Measurements from ENCODE around the gene EXOC4.

Gene EXOC4

DNA sequence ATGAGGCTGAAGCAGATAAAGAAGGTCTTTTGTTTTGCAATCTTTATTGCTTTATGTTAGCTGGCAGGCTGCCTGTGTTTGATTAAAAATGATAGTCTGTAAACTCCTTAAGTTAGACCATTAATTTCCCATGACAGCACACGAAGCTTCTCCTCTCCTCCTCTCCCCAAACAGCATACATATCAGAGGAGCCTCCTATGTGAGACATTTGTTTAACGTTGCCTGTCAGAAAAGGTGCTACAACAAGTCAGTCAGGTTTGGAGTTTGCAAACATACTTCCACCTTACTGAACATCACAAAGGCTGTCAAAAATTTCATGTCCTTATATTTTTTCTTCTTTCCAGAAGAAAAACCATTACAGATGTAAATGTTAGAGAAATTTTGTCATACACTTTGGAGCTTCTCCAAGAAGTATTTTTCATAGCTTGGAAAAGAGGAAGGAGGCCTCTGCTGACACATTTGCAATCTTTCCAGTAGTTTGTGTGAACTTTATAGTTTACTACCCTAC lies 393.1 kb downstream of the EXOC4 start:
- Histone ChIP-seq H3K27me3 (no peaks in the 10 kb centered on the region), H3K36me3 (no peaks in the 10 kb centered on the region), H3K4me3 (no peak overlapping the region), H3K27ac (no peak overlapping the region), H3K4me1 (peaks cover 0 to 27% (median 2%) of the 10 kb centered on the region in 4 donors), H3K9me3 (no peaks in the 10 kb centered on the region)
- TF ChIP-seq, protein P1, sequence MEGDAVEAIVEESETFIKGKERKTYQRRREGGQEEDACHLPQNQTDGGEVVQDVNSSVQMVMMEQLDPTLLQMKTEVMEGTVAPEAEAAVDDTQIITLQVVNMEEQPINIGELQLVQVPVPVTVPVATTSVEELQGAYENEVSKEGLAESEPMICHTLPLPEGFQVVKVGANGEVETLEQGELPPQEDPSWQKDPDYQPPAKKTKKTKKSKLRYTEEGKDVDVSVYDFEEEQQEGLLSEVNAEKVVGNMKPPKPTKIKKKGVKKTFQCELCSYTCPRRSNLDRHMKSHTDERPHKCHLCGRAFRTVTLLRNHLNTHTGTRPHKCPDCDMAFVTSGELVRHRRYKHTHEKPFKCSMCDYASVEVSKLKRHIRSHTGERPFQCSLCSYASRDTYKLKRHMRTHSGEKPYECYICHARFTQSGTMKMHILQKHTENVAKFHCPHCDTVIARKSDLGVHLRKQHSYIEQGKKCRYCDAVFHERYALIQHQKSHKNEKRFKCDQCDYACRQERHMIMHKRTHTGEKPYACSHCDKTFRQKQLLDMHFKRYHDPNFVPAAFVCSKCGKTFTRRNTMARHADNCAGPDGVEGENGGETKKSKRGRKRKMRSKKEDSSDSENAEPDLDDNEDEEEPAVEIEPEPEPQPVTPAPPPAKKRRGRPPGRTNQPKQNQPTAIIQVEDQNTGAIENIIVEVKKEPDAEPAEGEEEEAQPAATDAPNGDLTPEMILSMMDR (IDR thresholded peaks at IDR 0.05): no peak
- DNase-seq: no peak
- intact Hi-C loops (cut with DNase I; ENCODE audit: low total_unique reads): no loop called here

DNA sequence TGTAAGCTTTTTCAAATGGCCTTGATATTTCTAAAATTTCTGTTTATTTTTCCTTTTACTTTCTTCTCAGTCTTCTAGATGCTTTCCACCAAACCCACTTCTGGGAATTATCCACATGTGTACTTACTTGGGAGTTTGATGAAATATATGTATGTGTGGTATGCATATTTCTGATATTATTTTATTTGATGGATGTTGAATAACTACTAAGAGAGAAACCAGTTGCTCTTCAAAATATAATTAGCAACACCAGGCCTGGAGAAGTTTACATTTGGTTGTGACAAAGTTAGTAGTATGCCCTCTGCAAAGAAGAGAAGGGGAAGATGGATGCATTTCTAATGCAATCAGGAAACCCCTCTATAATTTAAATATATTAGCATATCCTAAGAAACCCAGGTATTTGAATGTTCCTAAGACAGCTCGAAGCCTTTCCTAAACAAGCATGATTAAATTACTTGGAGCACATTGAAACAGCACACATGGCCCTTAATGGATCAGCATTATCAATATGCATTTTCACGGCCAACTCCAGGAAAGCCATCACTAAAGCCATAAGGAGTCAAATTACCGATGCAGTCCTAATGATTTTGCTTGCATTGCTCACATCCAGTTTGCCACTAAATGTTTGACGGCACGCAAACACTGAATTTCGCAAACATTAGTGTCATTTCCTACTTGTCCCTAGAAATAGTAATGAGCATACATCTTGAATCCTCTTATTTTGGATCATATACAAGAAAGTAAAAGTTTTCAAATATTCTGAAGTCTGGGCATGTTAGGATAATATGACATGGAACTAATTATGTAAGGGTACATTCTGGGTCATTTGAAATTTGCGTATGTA lies 393.8 kb downstream of the EXOC4 start:
- Histone ChIP-seq H3K4me1 (peaks cover 0 to 27% (median 2%) of the 10 kb centered on the region in 4 donors), H3K27ac (no peak overlapping the region), H3K27me3 (no peaks in the 10 kb centered on the region), H3K4me3 (no peak overlapping the region), H3K36me3 (no peaks in the 10 kb centered on the region), H3K9me3 (no peaks in the 10 kb centered on the region)
- intact Hi-C loops (cut with DNase I; ENCODE audit: low total_unique reads): no loop called here
- no peak for DNase-seq
- TF ChIP-seq, protein P1 (IDR thresholded peaks at IDR 0.05): no peak

DNA sequence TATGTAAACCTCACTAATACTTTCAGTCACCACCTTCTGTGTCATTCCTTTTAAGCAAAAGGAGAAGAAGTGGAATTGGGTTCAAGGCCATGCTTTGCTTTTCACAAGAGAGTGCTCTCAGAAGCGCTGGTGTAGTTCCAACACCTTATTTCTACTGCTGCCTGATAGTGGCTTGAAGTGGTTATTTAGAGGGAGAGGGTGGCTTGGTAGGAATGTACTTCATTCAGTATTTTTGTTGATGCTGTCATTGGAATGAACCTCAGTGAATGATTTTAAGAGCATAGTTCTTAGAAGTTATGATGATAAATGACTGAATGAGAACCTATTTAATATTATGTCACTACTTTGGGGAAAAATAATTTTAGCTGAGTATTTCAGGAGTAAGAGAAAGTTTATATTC lies 396.7 kb downstream of the EXOC4 start:
- Histone ChIP-seq H3K36me3 (no peaks in the 10 kb centered on the region), H3K27ac (no peak overlapping the region), H3K9me3 (no peaks in the 10 kb centered on the region), H3K27me3 (no peaks in the 10 kb centered on the region), H3K4me1 (peaks cover 0 to 27% (median 2%) of the 10 kb centered on the region in 4 donors), H3K4me3 (no peak overlapping the region)
- no peak for DNase-seq
- TF ChIP-seq, protein P1 (IDR thresholded peaks at IDR 0.05): no peak
- intact Hi-C loops (cut with DNase I; ENCODE audit: low total_unique reads): no loop called here

DNA sequence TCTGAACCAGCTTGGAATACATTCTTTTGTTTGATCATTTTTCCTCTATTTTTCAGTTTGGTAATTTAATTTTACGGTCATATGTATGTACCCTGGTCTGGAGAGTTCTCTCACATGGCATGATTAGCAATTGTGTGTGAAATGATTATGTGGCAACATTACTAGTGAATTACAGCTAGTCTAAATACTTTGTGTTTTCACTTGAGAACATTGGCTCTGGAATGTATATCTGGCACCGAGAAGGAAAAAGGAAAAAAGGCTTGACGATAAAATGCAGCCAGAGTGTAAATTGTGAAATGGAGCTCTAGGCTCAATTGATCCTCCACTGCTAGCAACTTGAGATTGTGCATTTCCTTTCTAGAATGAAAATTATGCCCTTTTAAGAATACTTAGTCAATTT lies 397.2 kb downstream of the EXOC4 start:
- Histone ChIP-seq H3K4me3 (no peak overlapping the region), H3K9me3 (no peaks in the 10 kb centered on the region), H3K27ac (no peak overlapping the region)

DNA sequence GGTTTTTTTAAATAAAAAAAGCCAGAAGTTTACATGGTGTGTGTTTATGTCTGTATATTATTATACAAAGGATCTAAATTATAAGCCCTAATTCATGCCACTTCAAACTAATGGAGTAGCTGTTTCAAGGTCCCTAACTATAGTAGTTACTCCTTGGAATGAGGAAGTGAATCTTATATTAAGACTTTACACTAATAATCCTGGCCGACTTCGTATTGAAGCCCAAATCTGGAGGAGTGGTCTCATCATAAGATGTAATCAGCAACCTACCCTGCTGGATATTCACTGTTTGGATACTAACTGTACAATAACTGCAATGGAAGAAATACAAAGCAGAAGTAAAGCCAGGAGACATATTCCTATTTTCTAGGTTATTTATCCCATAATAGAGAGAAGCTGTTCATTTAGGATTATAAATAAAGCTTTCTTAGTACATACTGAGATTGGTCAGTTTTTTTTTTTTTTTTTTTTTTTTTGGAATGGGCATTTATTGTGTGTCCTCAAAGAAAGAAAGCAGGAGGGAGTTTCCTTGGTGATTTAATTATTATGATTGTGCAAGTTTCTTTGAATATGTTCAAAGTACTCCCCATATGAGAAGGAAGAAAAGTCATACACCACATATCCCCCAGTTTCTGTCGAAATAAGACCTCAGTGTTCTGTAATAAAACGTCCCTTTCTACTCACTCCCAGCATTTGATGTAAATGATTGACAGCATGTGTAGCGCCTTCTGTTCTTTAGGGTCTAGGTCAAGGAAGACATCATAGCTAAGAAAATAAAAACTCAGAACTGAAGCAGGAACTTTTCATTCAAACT lies 397.8 kb downstream of the EXOC4 start:
- TF ChIP-seq, protein P1 (IDR thresholded peaks at IDR 0.05): no peak
- no peaks in the 10 kb centered on the region for H3K36me3 ChIP-seq
- H3K27me3 ChIP-seq: no peaks in the 10 kb centered on the region
- H3K27ac ChIP-seq: no peak overlapping the region
- no peak for DNase-seq
- no peak overlapping the region for H3K4me3 ChIP-seq
- intact Hi-C loops (cut with DNase I; ENCODE audit: low total_unique reads): no loop called here
- H3K4me1 ChIP-seq: peaks cover 0 to 27% (median 2%) of the 10 kb centered on the region in 4 donors
- H3K9me3 ChIP-seq: no peaks in the 10 kb centered on the region

More for the DNA sequence above, 397.2 kb downstream of the EXOC4 start:
- Histone ChIP-seq H3K36me3 (no peaks in the 10 kb centered on the region), H3K27me3 (no peaks in the 10 kb centered on the region), H3K4me1 (peaks cover 0 to 27% (median 2%) of the 10 kb centered on the region in 4 donors)
- DNase-seq: no peak
- TF ChIP-seq, protein P1 (IDR thresholded peaks at IDR 0.05): no peak
- intact Hi-C loops (cut with DNase I; ENCODE audit: low total_unique reads): no loop called here
